HepG2 (cell line): Measurements from ENCODE around the gene TET3.

Experiments
- MAX ChIP-seq: IDR thresholded peaks from 2 replicates; pipeline ENCODE4 v1.6.1; 2012; ENCODE audit warnings: inconsistent platforms
- TBX2 ChIP-seq: sonication (generic); formaldehyde crosslinking; IDR thresholded peaks from 2 replicates; pipeline ENCODE4 v1.5.0; 2020; ENCODE audit warnings: missing genetic modification reagents, mild to moderate bottlenecking, borderline replicate concordance
- ZBTB43 ChIP-seq: sonication (generic); formaldehyde crosslinking; conservative IDR thresholded peaks from 2 replicates; pipeline ENCODE4 v1.4.0; 2020; ENCODE audit warnings: missing genetic modification reagents

DNA sequence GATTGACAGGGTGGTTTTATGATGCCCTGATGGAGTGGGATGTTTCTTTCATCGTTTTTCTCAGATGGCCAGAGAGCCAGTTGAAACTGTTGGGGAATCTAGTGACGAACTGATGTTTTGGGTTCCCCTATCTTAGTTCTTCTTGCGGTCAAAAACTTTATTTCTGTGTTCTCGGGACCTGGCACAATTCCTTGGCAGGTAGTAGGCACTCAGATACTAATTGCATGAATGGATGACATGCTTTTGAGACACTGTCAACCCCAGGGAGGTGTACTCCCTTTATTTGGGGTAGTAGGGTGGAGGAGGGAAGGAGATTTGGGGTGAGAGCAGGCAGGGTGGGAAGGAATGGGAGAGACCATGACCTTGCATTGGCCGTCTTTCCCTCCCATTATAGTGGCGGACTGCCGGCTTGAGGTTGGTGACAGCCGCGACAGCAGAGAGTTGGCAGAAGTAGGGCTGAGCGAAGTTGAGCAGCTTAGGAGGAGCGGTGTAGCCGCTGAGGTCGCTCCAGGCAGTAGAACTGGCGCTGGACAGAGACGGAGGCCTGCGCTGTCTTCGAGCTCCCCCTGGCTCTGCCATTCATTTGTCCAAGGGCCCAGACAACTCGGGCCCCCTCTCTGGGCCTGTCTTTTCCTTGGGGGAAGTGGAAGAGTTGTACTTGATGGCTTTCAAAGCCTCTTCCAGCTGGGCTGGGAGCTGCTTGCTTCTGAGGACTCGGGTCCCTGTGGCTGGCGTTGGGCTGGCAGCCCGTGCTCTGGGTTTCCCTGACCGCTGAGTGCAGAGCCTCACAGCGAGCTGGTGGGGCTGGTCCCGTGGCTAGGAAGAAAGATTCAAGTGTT, 2.6 kb downstream of the TET3 start:
- TF ChIP-seq ZBTB43 (CRISPR knock-in tag), result no peak
- TF ChIP-seq TBX2 (CRISPR knock-in tag), result no peak
- TF ChIP-seq MAX, result no peak
